HepG2 (cell line): ENCODE data around the gene RPS6KL1. TPM values are rescaled to one million over a fixed set of nuclear protein-coding genes. Genes with fewer than 3 reads are reported as not detected.

ENCODE experiments used
- KAT8 ChIP-seq: IDR thresholded peaks from 2 replicates; pipeline ENCODE4 v1.6.1; 2016; ENCODE audit warnings: missing genetic modification reagents, missing compliant biosample characterization
- RAD21 ChIP-seq: fragments of 450-650 bp; formaldehyde crosslinking; IDR thresholded peaks from 2 replicates; pipeline ENCODE4 v1.5.0; 2020; ENCODE audit warnings: mild to moderate bottlenecking
- TFDP2 ChIP-seq: sonication (generic); formaldehyde crosslinking; IDR thresholded peaks from 2 replicates; pipeline ENCODE4 v1.4.0; 2020; ENCODE audit warnings: missing genetic modification reagents
- WIZ ChIP-seq: sonication (generic); formaldehyde crosslinking; IDR thresholded peaks from 2 replicates; pipeline ENCODE4 v1.5.1; 2020; ENCODE audit warnings: mild to moderate bottlenecking, missing genetic modification reagents
- ZNF614 ChIP-seq: IDR thresholded peaks from 2 replicates; pipeline ENCODE4 v1.6.1; 2018; ENCODE audit warnings: missing biosample characterization, missing genetic modification reagents, inconsistent platforms, borderline replicate concordance
- polyA plus RNA-seq, 8 experiments: library from polyadenylated mRNA; depleted of rRNA in 3 of 8; stranded (reverse) in 7 of 8; unstranded in 1 of 8; fragments of >200 nt; fragmentation: Illumina TruSeq in 4 of 8; extraction: Trizol in 4 of 8; gene quantifications; 2 replicates each; pipeline versions ENCODE4 v1.2.1 to v1.2.3, GENCODE V29; 2011 to 2016; ENCODE audit warnings: low read depth in 4 of 8, missing spikeins in 1 of 8, mixed read lengths in 1 of 8; ENCODE audit not compliant: insufficient read depth in 1 of 8
- total RNA-seq, 5 experiments: library from RNA; depleted of rRNA; stranded (reverse); fragments of >200 nt; fragmentation: Illumina TruSeq; extraction: Trizol; gene quantifications; 2 replicates each; pipeline ENCODE4 v1.2.3, GENCODE V29; 2016; ENCODE audit warnings: low read depth in 1 of 5
- TF ChIP-seq, protein P1 (sequence below), 2 experiments: sonication (generic) in 1 of 2; formaldehyde crosslinking in 1 of 2; IDR thresholded peaks; 2 replicates each; pipeline versions ENCODE4 v1.4.0 to v1.6.1; 2016 to 2020; ENCODE audit warnings: borderline replicate concordance in 1 of 2, low read depth in 1 of 2, mild to moderate bottlenecking in 1 of 2, missing genetic modification reagents in 1 of 2
- TF ChIP-seq, protein P2 (sequence below): IDR thresholded peaks from 2 replicates; pipeline ENCODE4 v1.6.1; 2018; ENCODE audit warnings: missing genetic modification reagents
- TF ChIP-seq, protein P3 (sequence below): sonication (generic); formaldehyde crosslinking; IDR thresholded peaks from 2 replicates; pipeline ENCODE4 v1.4.0; 2020; ENCODE audit warnings: mild to moderate bottlenecking, missing genetic modification reagents, borderline replicate concordance
- TF ChIP-seq, protein P4 (sequence below), 2 experiments: fragments of 450-650 bp in 1 of 2; sonication (generic) in 1 of 2; formaldehyde crosslinking in 1 of 2; IDR thresholded peaks; 2 replicates each; pipeline versions ENCODE4 v1.6.1 to v1.8.0; 2016 to 2022; ENCODE audit warnings: antibody characterized with exemption in 1 of 2, mild to moderate bottlenecking in 1 of 2, missing genetic modification reagents in 1 of 2

RPS6KL1 gene
- total and polyA plus RNA-seq, 2 of the 13 experiments (the other 11 are each of a cell fraction or from before 2014, with no cell fraction given) = 6.5 to 11.5 TPM

GRCh38 chr14:74881431-74882102, 41.5 kb downstream of the RPS6KL1 start, which contains the start of gene DLST (continued):
- TF ChIP-seq, protein P1, sequence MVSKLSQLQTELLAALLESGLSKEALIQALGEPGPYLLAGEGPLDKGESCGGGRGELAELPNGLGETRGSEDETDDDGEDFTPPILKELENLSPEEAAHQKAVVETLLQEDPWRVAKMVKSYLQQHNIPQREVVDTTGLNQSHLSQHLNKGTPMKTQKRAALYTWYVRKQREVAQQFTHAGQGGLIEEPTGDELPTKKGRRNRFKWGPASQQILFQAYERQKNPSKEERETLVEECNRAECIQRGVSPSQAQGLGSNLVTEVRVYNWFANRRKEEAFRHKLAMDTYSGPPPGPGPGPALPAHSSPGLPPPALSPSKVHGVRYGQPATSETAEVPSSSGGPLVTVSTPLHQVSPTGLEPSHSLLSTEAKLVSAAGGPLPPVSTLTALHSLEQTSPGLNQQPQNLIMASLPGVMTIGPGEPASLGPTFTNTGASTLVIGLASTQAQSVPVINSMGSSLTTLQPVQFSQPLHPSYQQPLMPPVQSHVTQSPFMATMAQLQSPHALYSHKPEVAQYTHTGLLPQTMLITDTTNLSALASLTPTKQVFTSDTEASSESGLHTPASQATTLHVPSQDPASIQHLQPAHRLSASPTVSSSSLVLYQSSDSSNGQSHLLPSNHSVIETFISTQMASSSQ (IDR thresholded peaks at IDR 0.05; ENCODE audit: low read depth) = no peak
- TF ChIP-seq, protein P1 (CRISPR knock-in tag; IDR thresholded peaks at IDR 0.05; ENCODE audit: borderline replicate concordance) = no peak
- TF ChIP-seq TFDP2 (CRISPR knock-in tag) = peak; percentile 76; the same call in 1 of the 2 replicates
- 0 out of 2 replicates have a peak, but pooled peaks have one; percentile 17 for TF ChIP-seq ZNF614
- TF ChIP-seq WIZ (CRISPR knock-in tag) = no peak
- TF ChIP-seq, protein P2, sequence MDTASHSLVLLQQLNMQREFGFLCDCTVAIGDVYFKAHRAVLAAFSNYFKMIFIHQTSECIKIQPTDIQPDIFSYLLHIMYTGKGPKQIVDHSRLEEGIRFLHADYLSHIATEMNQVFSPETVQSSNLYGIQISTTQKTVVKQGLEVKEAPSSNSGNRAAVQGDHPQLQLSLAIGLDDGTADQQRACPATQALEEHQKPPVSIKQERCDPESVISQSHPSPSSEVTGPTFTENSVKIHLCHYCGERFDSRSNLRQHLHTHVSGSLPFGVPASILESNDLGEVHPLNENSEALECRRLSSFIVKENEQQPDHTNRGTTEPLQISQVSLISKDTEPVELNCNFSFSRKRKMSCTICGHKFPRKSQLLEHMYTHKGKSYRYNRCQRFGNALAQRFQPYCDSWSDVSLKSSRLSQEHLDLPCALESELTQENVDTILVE (CRISPR knock-in tag) = peak; percentile 67; the same call in 1 of the 2 replicates
- TF ChIP-seq RAD21 (CRISPR knock-in tag) = 0 out of 2 replicates have a peak, but pooled peaks have one; percentile 27
- TF ChIP-seq, protein P3, sequence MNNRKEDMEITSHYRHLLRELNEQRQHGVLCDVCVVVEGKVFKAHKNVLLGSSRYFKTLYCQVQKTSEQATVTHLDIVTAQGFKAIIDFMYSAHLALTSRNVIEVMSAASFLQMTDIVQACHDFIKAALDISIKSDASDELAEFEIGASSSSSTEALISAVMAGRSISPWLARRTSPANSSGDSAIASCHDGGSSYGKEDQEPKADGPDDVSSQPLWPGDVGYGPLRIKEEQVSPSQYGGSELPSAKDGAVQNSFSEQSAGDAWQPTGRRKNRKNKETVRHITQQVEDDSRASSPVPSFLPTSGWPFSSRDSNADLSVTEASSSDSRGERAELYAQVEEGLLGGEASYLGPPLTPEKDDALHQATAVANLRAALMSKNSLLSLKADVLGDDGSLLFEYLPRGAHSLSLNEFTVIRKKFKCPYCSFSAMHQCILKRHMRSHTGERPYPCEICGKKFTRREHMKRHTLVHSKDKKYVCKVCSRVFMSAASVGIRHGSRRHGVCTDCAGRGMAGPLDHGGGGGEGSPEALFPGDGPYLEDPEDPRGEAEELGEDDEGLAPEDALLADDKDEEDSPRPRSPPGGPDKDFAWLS = no peak
- TF ChIP-seq KAT8 (CRISPR knock-in tag) = peak; percentile 92
- TF ChIP-seq, protein P4, sequence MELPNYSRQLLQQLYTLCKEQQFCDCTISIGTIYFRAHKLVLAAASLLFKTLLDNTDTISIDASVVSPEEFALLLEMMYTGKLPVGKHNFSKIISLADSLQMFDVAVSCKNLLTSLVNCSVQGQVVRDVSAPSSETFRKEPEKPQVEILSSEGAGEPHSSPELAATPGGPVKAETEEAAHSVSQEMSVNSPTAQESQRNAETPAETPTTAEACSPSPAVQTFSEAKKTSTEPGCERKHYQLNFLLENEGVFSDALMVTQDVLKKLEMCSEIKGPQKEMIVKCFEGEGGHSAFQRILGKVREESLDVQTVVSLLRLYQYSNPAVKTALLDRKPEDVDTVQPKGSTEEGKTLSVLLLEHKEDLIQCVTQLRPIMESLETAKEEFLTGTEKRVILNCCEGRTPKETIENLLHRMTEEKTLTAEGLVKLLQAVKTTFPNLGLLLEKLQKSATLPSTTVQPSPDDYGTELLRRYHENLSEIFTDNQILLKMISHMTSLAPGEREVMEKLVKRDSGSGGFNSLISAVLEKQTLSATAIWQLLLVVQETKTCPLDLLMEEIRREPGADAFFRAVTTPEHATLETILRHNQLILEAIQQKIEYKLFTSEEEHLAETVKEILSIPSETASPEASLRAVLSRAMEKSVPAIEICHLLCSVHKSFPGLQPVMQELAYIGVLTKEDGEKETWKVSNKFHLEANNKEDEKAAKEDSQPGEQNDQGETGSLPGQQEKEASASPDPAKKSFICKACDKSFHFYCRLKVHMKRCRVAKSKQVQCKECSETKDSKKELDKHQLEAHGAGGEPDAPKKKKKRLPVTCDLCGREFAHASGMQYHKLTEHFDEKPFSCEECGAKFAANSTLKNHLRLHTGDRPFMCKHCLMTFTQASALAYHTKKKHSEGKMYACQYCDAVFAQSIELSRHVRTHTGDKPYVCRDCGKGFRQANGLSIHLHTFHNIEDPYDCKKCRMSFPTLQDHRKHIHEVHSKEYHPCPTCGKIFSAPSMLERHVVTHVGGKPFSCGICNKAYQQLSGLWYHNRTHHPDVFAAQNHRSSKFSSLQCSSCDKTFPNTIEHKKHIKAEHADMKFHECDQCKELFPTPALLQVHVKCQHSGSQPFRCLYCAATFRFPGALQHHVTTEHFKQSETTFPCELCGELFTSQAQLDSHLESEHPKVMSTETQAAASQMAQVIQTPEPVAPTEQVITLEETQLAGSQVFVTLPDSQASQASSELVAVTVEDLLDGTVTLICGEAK (IDR thresholded peaks at IDR 0.05) = peak; percentile 86
- TF ChIP-seq, protein P4 (CRISPR knock-in tag; IDR thresholded peaks at IDR 0.05) = no peak; the same call in none of the 2 replicates
